ENCODE data around the gene UNC79. TPM values are rescaled to one million over a fixed set of nuclear protein-coding genes. Genes with fewer than 3 reads are reported as not detected.

Gene UNC79
- total and polyA plus RNA-seq, 10 of the 15 experiments (the other 5 are each of a cell fraction or from before 2014, with no cell fraction given), result 0.04 to 0.29 (median 0.14) TPM

- H2AFZ ChIP-seq (ENCODE audit: control insufficient read depth, low read depth, low read length), result no peak overlapping the region
- in situ Hi-C loops (cut with MboI) (loop anchor here (5.0 to 10.0 kb wide), 2 partner anchors 252 to 350 kb away; no protein-coding TSS in a partner anchor), intact Hi-C loops (cut with micrococcal nuclease; ENCODE audit: unreplicated experiment) (loop anchor here (1.0 to 5.0 kb wide), 3 partner anchors 238 to 482 kb away; no protein-coding TSS in a partner anchor)
- 23% methylated on average over 10 of the region's 10 CpGs for WGBS (ENCODE audit: insufficient coverage, insufficient replicate concordance, low lambda C conversion rate, missing lambda C conversion rate)
- ChIA-PET SMC1A (ENCODE audit: uncharacterized antibody, unreplicated experiment) (interaction anchor here (0.7 to 2.4 kb wide), 14 partner anchors 9 to 535 kb away, joined by 3 to 12 read pairs (median 4); no protein-coding TSS in a partner anchor), CTCF (interaction anchor here (0.6 to 4.4 kb wide), 34 partner anchors 9 to 1826 kb away, joined by 3 to 55 read pairs (median 4); no protein-coding TSS in a partner anchor), RAD21 (ENCODE audit: unreplicated experiment) (interaction anchor here (1.0 to 2.3 kb wide), 3 partner anchors 252 to 481 kb away, joined by 3 to 7 read pairs (median 6); no protein-coding TSS in a partner anchor), POLR2A (no interaction called here)
- no peaks in the 10 kb centered on the region for H3K4me1 ChIP-seq (ENCODE audit: control insufficient read depth, insufficient read depth, low read length)
- TF ChIP-seq NFYA (IDR thresholded peaks at IDR 0.05; ENCODE audit: borderline replicate concordance, low read depth, low read length), result no peak
- TF ChIP-seq MYB (IDR thresholded peaks at IDR 0.05; ENCODE audit: borderline replicate concordance, low read depth, low read length), result no peak
- TF ChIP-seq GATAD2B (conservative IDR thresholded peaks at IDR 0.05; ENCODE audit: low read depth), result no peak
- no peak for TF ChIP-seq MTA2 (IDR thresholded peaks at IDR 0.05; ENCODE audit: low read depth)
- peak; percentile 60; the same call in 1 of the 2 replicates for TF ChIP-seq SMC3 (IDR thresholded peaks at IDR 0.05; ENCODE audit: borderline replicate concordance, low read length)
- peak; percentile 61 for TF ChIP-seq RAD21 (IDR thresholded peaks at IDR 0.05; ENCODE audit: insufficient read depth, low read depth, low read length)
- TF ChIP-seq EGR1 (IDR thresholded peaks at IDR 0.05; ENCODE audit: borderline replicate concordance in 1 of 2, low read depth in 2 of 2, low read length in 2 of 2), result no peak
- TF ChIP-seq CTCF (IDR thresholded peaks at IDR 0.05 in 2 of 3, conservative IDR thresholded peaks at IDR 0.05 in 1 of 3; ENCODE audit: control insufficient read depth in 2 of 3, extremely low read depth in 1 of 3, insufficient read depth in 1 of 3, low read depth in 3 of 3, low read length in 3 of 3), result peak; percentile 30 to 58 (median 58); a peak in 5 of 6 replicates
- TF ChIP-seq BCL3 (IDR thresholded peaks at IDR 0.05; ENCODE audit: borderline replicate concordance, insufficient read depth, low read depth, low read length, poor library complexity, severe bottlenecking), result no peak
- TF ChIP-seq HDGF (IDR thresholded peaks at IDR 0.05), result no peak
- no peak for TF ChIP-seq IRF5 (IDR thresholded peaks at IDR 0.05; ENCODE audit: borderline replicate concordance)
- H3K27me3 ChIP-seq (replicated peaks in 1 of 2; ENCODE audit: control insufficient read depth in 2 of 2, insufficient read depth in 2 of 2, low read length in 1 of 2), result no peaks in the 10 kb centered on the region
- H3K27ac ChIP-seq (ENCODE audit: control insufficient read depth, insufficient read depth), result no peak overlapping the region
- no peak overlapping the region for H3K9ac ChIP-seq (ENCODE audit: control insufficient read depth, insufficient read depth, low read length)
- BruUV-seq (replicated peaks), result no TSS peak
- H3K4me3 ChIP-seq, result no peak overlapping the region
- H3K4me2 ChIP-seq (ENCODE audit: control insufficient read depth, insufficient read depth), result no peak overlapping the region
- peak; percentile 50; the same call in 2 of the 3 replicates for ATAC-seq
- DNase-seq (ENCODE audit: low read depth, low spot score), result peak; percentile 3
- H3K36me3 ChIP-seq (ENCODE audit: control insufficient read depth in 2 of 2, insufficient read depth in 2 of 2, low read length in 1 of 2), result no peaks in the 10 kb centered on the region
- no peaks in the 10 kb centered on the region for H4K20me1 ChIP-seq (ENCODE audit: control insufficient read depth, insufficient read depth)
- no peaks in the 10 kb centered on the region for H3K9me3 ChIP-seq (replicated peaks; ENCODE audit: control insufficient read depth, insufficient read depth, low read length)
- FAIRE-seq, result peak; percentile 38
- H3K79me2 ChIP-seq (ENCODE audit: control insufficient read depth, insufficient read depth, low read length), result no peaks in the 10 kb centered on the region
Measured at GRCh38 chr14:93655078-93655750, 224.5 kb downstream of the UNC79 start.
